A549 treated with dexamethasone at 1 μM for 4 hours (cell line): ENCODE measurements around the gene RBM39. TPM values are rescaled to one million over a fixed set of nuclear protein-coding genes. Genes with fewer than 3 reads are reported as not detected.

ENCODE experiments used
- total RNA-seq: library from RNA; stranded (reverse); fragments of 200-300 nt; extraction: Qiagen RNA extraction; gene quantifications from 5 replicates; pipeline ENCODE4 v1.2.3, GENCODE V29; 2022

RBM39 gene
- 188 to 216 TPM (median 200 TPM) in 5 replicates for total RNA-seq

GRCh38 chr20:35741892-35742740 lies at the start of gene RBM39:
TSS of gene RBM39 (minus strand) at chr20:35742260. CDS start at chr20:35740874, 1,386 bp downstream.

GRCh38 chr20:35771689-35772562 lies 29.9 kb upstream of the RBM39 start, which contains the start of gene PHF20:
TSS of gene PHF20 (plus strand) at chr20:35772015. CDS start at chr20:35801523, 29,508 bp downstream.

GRCh38 chr20:35699127-35699956 lies 42.7 kb downstream of the RBM39 start, which contains the start of the genes NFS1 and ROMO1:
TSS of gene NFS1 (minus strand) at chr20:35699352. CDS start at chr20:35699288, 64 bp downstream.
TSS of gene ROMO1 (plus strand) at chr20:35699405. CDS start at chr20:35699633, 228 bp downstream.

GRCh38 chr20:35664466-35665206 lies 77.4 kb downstream of the RBM39 start, which contains the start of the genes CPNE1 and RBM12:
TSS of gene CPNE1 (minus strand) at chr20:35664900. CDS start at chr20:35632923, 31,977 bp downstream.
TSS of gene RBM12 (minus strand) at chr20:35664900. CDS start at chr20:35655322, 9,578 bp downstream.

Other genes starting within 250 kb of the RBM39 start
- not detected in 5 replicates for gene C20orf173, start 212.6 kb downstream of the RBM39 start, total RNA-seq
- gene ERGIC3, start 200.2 kb downstream of the RBM39 start, total RNA-seq = 228 to 236 TPM (median 231 TPM) in 5 replicates
- 3.3 to 4.9 TPM (median 4.4 TPM) in 5 replicates for gene SPAG4, start 126.4 kb downstream of the RBM39 start, total RNA-seq
- gene CPNE1, start 77.4 kb downstream of the RBM39 start, total RNA-seq = 159 to 217 TPM (median 213 TPM) in 5 replicates
- gene RBM12, start 77.4 kb downstream of the RBM39 start, total RNA-seq = 65.9 to 125 TPM (median 113 TPM) in 5 replicates
- 28.7 to 39.6 TPM (median 37.3 TPM) in 5 replicates for gene NFS1, start 42.9 kb downstream of the RBM39 start, total RNA-seq
- 277 to 370 TPM (median 304 TPM) in 5 replicates for gene ROMO1, start 42.9 kb downstream of the RBM39 start, total RNA-seq
- gene PHF20, start 29.8 kb upstream of the RBM39 start, total RNA-seq = 33.6 to 40.3 TPM (median 38.0 TPM) in 5 replicates
- gene SCAND1, start 212.2 kb upstream of the RBM39 start, total RNA-seq = 69.2 to 93.3 TPM (median 88.7 TPM) in 5 replicates
- gene CNBD2, start 226.3 kb upstream of the RBM39 start, total RNA-seq = 5.2 to 6.8 TPM (median 6.0 TPM) in 5 replicates